SJCRH30 (cell line): ENCODE measurements around the gene GLUD1. TPM values are rescaled to one million over a fixed set of nuclear protein-coding genes. Genes with fewer than 3 reads are reported as not detected.
"Not testable (repeated sequence)": the region's sequence is repeated elsewhere in the genome, so short reads cannot be mapped to it uniquely, and the experiment has no call there.

Experiments
- DNase-seq, 2 experiments: peaks; one replicate each; pipeline ENCODE4 v3.0.0-alpha.2; 2015 to 2020
- H3K27ac ChIP-seq: fragments of 250-450 bp; sonication (Bioruptor Pico); 2 replicates; pipeline ENCODE4 v1.5.1; 2020; ENCODE audit warnings: mild to moderate bottlenecking, moderate library complexity
- H3K27me3 ChIP-seq: fragments of 250-450 bp; sonication (Bioruptor Pico); 2 replicates; pipeline ENCODE4 v1.5.1; 2020; ENCODE audit warnings: mild to moderate bottlenecking, moderate library complexity
- H3K36me3 ChIP-seq: fragments of 250-450 bp; sonication (Bioruptor Pico); 2 replicates; pipeline ENCODE4 v1.5.1; 2020; ENCODE audit warnings: mild to moderate bottlenecking, moderate library complexity
- H3K4me1 ChIP-seq: fragments of 250-450 bp; sonication (Bioruptor Pico); 2 replicates; pipeline ENCODE4 v1.5.1; 2020; ENCODE audit warnings: mild to moderate bottlenecking, moderate library complexity
- H3K4me3 ChIP-seq: fragments of 250-450 bp; sonication (Bioruptor Pico); 2 replicates; pipeline ENCODE4 v1.5.1; 2020; ENCODE audit warnings: mild to moderate bottlenecking, moderate library complexity
- H3K9me3 ChIP-seq: fragments of 250-450 bp; sonication (Bioruptor Pico); replicated peaks from 2 replicates; pipeline ENCODE4 v1.5.1; 2020; ENCODE audit warnings: mild to moderate bottlenecking, moderate library complexity
- total RNA-seq: library from RNA; depleted of rRNA; stranded (reverse); fragments of >200 nt; shearing (Covaris generic); gene quantifications from 2 replicates; pipeline ENCODE4 v1.2.3, GENCODE V29; 2014

GLUD1 gene
- total RNA-seq, 1 experiment from 2014 or later: 152 TPM

DNA sequence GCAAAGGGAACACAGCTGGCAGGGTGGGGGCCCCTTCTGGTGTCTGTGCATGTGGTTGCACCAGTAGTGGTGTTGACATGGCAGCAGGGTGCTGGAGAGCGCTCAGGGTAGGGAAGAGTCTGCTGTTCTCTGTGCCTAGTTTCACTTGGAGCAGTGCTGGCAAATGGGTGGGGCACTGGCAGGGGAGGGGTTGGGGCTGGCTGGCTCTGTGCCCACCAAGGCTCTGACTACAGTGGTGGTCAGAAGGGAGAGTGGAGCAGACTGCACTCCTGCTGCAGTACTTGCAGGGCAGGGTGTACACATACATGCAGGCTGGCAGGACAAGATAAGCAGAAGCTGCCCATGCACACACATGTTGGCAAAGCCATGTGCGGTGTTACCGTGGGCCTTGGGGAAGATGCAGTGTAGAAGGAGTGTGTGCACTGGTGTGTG is 56.3 kb downstream of the GLUD1 start:
- H3K4me1 ChIP-seq: 0 out of 2 replicates have a peak, but pooled peaks cover 3% of the 10 kb centered on the region
- H3K27ac ChIP-seq: no peak overlapping the region
- H3K9me3 ChIP-seq: no peaks in the 10 kb centered on the region
- no peaks in the 10 kb centered on the region for H3K36me3 ChIP-seq
- DNase-seq: no peak
- H3K27me3 ChIP-seq: no peaks in the 10 kb centered on the region
- no peak overlapping the region for H3K4me3 ChIP-seq

DNA sequence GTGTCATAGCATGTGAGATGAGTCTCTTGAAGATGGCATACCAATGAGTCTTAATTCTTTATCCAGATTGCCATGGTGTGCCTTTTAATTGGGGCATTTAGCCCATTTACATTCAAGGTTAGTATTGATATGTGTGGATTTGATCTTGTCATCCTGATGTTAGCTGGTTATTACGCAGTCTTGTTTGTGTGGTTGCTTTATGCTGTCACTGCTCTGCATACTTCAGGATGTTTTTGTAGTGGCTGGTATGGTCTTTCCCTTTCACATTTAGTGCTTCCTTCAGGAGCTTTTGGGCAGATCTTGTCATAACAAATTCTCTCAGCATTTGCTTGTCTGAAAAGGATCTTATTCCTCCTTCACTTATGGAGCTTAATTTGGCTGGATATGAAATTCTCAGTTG is 58.0 kb downstream of the GLUD1 start:
- H3K27me3 ChIP-seq: no peaks in the 10 kb centered on the region
- H3K4me1 ChIP-seq: 0 out of 2 replicates have a peak, but pooled peaks cover 2% of the 10 kb centered on the region
- H3K27ac ChIP-seq: no peak overlapping the region
- no peak for DNase-seq
- no peaks in the 10 kb centered on the region for H3K36me3 ChIP-seq
- no peak overlapping the region for H3K4me3 ChIP-seq
- H3K9me3 ChIP-seq: no peaks in the 10 kb centered on the region

DNA sequence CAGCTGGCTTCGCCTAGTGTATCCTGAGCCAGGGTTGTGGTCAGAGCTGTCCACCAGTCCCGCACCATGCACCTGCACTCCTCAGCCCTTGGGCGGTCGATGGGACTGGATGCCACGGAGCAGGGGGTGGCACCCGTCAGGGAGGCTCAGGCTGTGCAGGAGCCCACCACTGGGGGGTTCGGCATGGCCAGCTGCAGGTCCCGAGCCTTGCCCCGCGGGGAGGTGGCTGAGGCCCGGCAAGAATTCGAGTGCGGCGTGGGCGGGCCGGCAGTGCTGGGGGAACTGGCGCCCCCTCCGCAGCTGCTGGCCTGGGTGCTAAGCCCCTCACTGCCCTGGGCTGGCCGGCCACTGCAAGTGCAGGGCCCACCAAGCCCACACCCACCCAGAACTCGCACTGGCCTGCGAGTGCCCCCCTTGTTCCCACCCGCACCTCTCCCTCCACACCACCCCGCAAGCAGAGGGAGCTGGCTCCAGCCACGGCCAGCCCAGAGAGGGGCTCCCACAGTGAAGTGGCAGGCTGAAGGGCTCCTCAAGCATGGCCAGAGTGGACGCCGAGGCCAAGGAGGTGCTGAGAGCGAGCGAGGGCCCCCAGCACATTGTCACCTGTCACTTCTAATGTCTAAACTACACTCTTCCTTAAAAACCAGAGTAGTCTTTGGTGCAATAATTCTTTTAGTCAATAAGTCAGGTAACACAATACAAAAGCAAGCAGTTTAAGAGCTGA is 63.6 kb downstream of the GLUD1 start:
- Histone ChIP-seq H3K9me3 (no peaks in the 10 kb centered on the region), H3K4me1 (no peaks in the 10 kb centered on the region), H3K4me3 (no peak overlapping the region), H3K27me3 (no peaks in the 10 kb centered on the region), H3K27ac (no peak overlapping the region), H3K36me3 (no peaks in the 10 kb centered on the region)
- no peak for DNase-seq

DNA sequence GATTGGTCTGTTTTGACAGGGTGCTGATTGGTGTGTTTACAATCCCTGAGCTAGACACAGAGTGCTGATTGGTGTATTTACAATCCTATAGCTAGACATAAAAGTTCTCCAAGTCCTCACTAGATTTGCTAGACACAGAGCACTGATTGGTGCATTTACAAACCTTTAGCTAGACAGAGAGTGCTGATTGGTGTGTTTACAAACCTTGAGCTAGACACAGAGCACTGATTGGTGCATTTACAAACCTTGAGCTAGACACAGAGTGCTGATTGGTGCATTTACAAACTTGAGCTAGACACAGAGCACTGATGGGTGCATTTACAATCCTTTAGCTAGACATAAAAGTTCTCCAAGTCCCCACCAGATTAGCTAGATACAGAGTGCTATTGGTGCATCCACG is 64.2 kb downstream of the GLUD1 start:
- H3K27ac ChIP-seq, DNase-seq, H3K4me3 ChIP-seq, H3K27me3 ChIP-seq, H3K9me3 ChIP-seq, H3K4me1 ChIP-seq, H3K36me3 ChIP-seq: not testable (repeated sequence)

- not testable (repeated sequence) for H3K27ac ChIP-seq, H3K4me3 ChIP-seq, H3K9me3 ChIP-seq, H3K4me1 ChIP-seq, H3K27me3 ChIP-seq, H3K36me3 ChIP-seq
- peak; percentile 72 to 75 for DNase-seq
Measured at GRCh38 chr10:87026747-87027508, 67.7 kb downstream of the GLUD1 start.

- not testable (repeated sequence) for H3K9me3 ChIP-seq, H3K4me1 ChIP-seq, H3K27me3 ChIP-seq, H3K27ac ChIP-seq, H3K4me3 ChIP-seq, H3K36me3 ChIP-seq, DNase-seq
Measured at GRCh38 chr10:87025285-87025958, 69.2 kb downstream of the GLUD1 start.

- not testable (repeated sequence) for H3K27me3 ChIP-seq, H3K4me3 ChIP-seq, H3K27ac ChIP-seq, H3K36me3 ChIP-seq, DNase-seq, H3K4me1 ChIP-seq, H3K9me3 ChIP-seq
Measured at GRCh38 chr10:87020056-87020455, 74.6 kb downstream of the GLUD1 start, which contains the start of gene FAM25A. TSS of gene FAM25A (plus strand) at chr10:87020294. CDS start at chr10:87020325, 31 bp downstream.

DNA sequence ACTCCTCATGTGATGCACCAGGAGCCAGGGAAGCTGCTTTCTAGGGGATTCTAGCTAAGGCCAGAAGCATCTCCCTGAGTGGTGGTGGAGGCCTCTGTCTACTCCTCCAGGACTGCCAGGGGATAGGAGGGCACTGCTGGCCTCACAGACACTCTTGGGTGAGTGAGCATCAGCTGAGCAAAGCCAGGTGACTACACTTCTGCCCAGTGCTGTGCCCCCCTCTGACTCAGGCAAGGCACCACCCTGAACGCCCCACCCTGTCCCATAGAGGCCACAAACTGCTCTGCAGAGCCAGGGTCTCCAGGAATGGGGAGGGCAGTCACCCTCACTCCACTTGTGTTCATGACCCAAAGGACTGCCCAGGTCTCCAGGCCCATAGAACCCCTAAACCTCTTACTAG is 75.1 kb downstream of the GLUD1 start:
- H3K27ac ChIP-seq, H3K9me3 ChIP-seq, H3K27me3 ChIP-seq, H3K4me1 ChIP-seq, H3K36me3 ChIP-seq, DNase-seq, H3K4me3 ChIP-seq: not testable (repeated sequence)

DNA sequence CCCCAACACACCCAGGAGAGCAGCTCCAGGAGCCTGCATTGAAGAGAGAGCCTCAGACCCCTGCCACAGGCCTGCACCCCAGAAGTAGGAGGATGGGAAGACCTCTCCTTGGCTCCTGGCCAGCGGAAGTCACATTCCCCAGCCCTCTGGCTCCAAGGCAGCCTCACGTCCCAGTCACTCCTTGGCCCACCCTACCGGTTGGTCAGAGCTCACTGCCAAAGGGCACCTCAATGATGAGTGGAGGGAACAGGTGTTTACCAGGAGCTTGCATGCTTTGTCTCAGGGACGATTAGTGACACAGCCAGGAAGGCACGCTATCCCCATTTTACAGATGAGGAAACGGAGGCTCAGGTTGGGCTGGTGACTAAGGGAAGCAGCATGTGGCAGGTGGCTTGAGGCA is 75.6 kb downstream of the GLUD1 start:
- H3K27ac ChIP-seq, H3K4me3 ChIP-seq, H3K27me3 ChIP-seq, H3K36me3 ChIP-seq, H3K4me1 ChIP-seq, H3K9me3 ChIP-seq: not testable (repeated sequence)
- DNase-seq: peak; percentile 69 to 72

GRCh38 chr10:87018127-87018526 is 76.5 kb downstream of the GLUD1 start:
- H3K4me3 ChIP-seq, H3K36me3 ChIP-seq, H3K27me3 ChIP-seq, H3K9me3 ChIP-seq, H3K27ac ChIP-seq, H3K4me1 ChIP-seq: not testable (repeated sequence)
- peak; percentile 35 for DNase-seq

DNA sequence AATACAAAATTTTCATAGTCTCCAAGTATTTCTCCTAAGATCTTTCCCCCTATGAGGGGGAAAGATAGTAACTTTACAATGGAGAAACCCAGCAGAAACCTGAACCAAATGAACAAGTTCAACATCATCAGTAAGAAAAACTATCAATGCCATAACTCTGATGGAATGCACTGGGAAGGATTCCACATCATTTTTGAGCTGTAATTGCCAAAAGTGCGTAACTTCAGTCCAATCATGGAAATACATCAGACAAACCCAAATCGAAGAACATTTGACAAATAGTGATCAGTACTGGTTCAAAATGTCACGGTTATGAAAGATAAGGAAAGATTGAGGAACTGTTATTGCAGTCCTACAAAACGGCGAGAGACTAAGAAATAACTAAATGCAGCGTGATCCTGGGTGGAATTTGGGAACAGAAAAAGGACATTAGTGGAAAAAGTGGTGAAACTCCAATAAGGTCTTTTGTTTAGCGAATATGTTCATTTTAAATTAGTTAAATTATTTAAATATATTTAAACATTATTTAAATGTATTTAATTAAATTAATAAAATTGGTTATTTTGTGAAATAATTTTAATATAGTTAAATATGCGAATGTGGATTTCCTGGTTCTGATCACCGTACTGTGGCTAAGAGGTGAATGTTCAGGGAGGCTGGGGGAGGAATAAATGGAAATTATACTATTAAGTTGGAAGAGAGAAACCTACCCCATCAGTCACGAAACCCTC is 79.5 kb downstream of the GLUD1 start:
- not testable (repeated sequence) for H3K9me3 ChIP-seq, H3K36me3 ChIP-seq, H3K4me3 ChIP-seq, H3K27ac ChIP-seq, DNase-seq, H3K27me3 ChIP-seq, H3K4me1 ChIP-seq

GRCh38 chr10:87013528-87013927 is 81.1 kb downstream of the GLUD1 start:
- H3K4me3 ChIP-seq, H3K36me3 ChIP-seq, H3K27me3 ChIP-seq, DNase-seq, H3K4me1 ChIP-seq, H3K9me3 ChIP-seq, H3K27ac ChIP-seq: not testable (repeated sequence)

DNA sequence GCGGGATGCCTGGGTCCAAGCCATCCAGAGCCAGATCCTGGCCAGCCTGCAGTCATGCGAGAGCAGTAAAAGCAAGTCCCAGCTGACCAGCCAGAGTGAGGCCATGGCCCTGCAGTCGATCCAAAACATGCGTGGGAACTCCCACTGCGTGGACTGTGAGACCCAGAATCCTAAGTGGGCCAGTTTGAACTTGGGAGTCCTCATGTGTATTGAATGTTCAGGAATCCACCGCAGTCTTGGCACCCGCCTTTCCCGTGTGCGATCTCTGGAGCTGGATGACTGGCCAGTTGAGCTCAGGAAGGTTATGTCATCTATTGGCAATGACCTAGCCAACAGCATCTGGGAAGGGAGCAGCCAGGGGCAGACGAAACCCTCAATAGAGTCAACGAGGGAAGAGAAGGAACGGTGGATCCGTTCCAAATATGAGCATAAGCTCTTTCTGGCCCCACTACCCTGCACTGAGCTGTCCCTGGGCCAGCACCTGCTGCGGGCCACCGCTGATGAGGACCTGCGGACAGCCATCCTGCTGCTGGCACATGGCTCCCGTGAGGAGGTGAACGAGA is 85.4 kb downstream of the GLUD1 start:
- not testable (repeated sequence) for H3K27ac ChIP-seq

GRCh38 chr10:87008303-87008702 is 86.3 kb downstream of the GLUD1 start:
- H3K4me1 ChIP-seq, H3K9me3 ChIP-seq, H3K27me3 ChIP-seq, DNase-seq, H3K4me3 ChIP-seq, H3K36me3 ChIP-seq, H3K27ac ChIP-seq: not testable (repeated sequence)

More for the DNA sequence above, 85.4 kb downstream of the GLUD1 start:
- H3K9me3 ChIP-seq, H3K4me3 ChIP-seq, DNase-seq, H3K36me3 ChIP-seq, H3K4me1 ChIP-seq, H3K27me3 ChIP-seq: not testable (repeated sequence)
